ENCODE data around the gene SNX8.
"Not testable (repeated sequence)": the region's sequence is repeated elsewhere in the genome, so short reads cannot be mapped to it uniquely, and the experiment has no call there.

Gene SNX8

DNA sequence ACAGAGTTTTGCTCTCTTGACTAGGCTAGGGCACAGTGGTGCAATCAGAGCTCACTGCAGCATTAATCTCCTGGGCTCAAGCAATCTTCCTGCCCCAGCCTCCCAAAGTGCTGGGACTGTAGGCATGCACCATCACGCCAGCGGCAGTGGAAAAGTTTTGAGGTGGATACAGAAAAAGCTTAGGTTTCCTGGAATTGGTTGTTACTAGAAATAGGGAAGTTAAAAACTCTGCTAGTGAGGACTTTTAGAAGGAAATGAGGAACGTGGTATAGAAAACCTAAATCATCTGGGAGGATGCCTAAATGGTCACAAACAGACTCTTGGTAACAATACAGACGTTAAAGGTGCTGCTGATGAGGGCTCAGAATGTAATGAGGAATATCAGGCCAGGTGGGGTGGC is 10.9 kb upstream of the SNX8 start:
- Histone ChIP-seq H3K36me3 (ENCODE audit: insufficient read depth, low read length) (no peaks in the 10 kb centered on the region), H3K4me1 (ENCODE audit: control insufficient read depth, insufficient read depth, low read length, unreplicated experiment) (no peaks in the 10 kb centered on the region), H3K27ac (ENCODE audit: low read depth, low read length) (no peak overlapping the region)

DNA sequence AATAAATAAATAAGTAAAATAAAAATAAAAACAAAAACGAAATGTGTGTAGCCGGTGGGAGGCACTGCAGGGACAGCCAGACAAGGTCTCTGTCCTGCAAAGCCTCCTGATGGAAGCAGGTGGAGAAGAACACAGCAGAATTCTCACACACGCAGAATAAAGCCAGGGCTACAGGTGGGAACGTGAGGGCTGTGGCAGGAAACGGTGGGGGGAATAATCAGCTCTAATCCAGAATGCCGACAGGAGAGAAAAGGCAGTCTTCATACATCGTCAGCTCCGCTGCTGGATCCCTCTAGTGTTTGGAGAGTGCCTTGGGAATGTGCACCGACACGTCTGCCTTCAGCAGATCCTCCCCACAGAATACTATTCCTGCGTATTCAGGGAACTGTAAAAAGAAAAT is 6.8 kb upstream of the SNX8 start:
- H3K27ac ChIP-seq (ENCODE audit: low read depth, low read length): no peak overlapping the region
- H3K4me3 ChIP-seq (ENCODE audit: low read depth, low read length): no peak overlapping the region
- no peaks in the 10 kb centered on the region for H3K36me3 ChIP-seq (ENCODE audit: insufficient read depth, low read length)
- H3K4me1 ChIP-seq (ENCODE audit: control insufficient read depth, insufficient read depth, low read length, unreplicated experiment): no peaks in the 10 kb centered on the region
- no peaks in the 10 kb centered on the region for H3K27me3 ChIP-seq (ENCODE audit: insufficient read depth, low read length)
- no peak overlapping the region for H2AFZ ChIP-seq (ENCODE audit: low read length, unreplicated experiment)
- H3K79me2 ChIP-seq (ENCODE audit: control insufficient read depth, insufficient read depth, low read length, unreplicated experiment): no peaks in the 10 kb centered on the region

More for the DNA sequence above, 10.9 kb upstream of the SNX8 start:
- H2AFZ ChIP-seq (ENCODE audit: low read length, unreplicated experiment): no peak overlapping the region
- no peak overlapping the region for H3K4me3 ChIP-seq (ENCODE audit: low read depth, low read length)
- H3K27me3 ChIP-seq (ENCODE audit: insufficient read depth, low read length): no peaks in the 10 kb centered on the region
- H3K79me2 ChIP-seq (ENCODE audit: control insufficient read depth, insufficient read depth, low read length, unreplicated experiment): no peaks in the 10 kb centered on the region

DNA sequence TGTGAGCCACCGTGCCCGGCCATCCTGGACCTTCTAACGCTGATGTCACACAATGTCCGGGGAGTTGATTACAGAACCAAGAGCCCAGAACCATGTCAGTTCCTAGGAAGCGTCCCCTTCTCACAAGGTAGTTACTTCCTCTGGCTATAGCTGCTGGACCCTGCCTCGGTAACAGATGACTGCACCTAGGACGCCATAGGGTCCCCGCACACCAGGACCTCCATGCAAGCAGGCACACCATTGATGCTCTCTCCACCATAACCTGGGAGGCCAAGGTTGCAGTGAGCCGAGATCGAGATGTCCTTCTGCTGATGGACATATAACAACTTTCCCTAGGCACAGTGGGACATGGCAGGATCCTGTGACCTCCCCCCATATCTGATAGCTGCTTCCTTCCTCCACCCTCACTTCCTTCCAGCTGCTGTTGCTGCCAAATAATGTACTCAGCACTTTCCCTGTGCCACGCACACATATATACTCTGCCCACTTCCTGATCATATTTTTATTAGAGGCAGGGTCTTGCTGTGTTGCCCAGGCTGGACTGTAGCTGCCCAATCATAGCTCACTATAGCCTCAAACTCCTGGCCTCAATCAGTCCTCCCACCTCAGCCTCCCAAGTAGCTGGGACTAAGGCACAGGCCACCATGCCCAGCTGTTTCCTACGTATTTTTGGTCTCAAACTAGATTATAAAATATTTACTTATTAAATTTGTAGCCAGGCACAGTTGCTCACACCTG is 3.5 kb upstream of the SNX8 start:
- no peak overlapping the region for H3K4me3 ChIP-seq (ENCODE audit: low read depth, low read length)

DNA sequence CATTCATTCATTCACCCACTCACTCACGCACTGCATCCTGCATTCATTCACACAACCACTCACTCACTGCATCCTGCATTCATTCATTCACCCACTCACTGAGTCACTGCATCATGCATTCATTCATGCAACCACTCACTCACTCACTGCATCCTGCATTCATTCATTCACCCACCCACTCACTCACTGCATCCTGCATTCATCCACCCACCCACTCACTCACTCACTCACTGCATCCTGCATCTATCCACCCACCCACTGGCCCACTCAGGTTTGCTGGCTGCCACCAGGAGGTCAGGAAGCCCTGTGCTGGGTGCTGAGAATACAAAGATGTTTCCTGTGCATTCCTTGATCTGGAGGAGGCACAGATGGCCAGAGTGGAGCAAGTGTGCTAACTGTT is 2.3 kb upstream of the SNX8 start:
- H3K4me3 ChIP-seq (ENCODE audit: low read depth, low read length): no peak overlapping the region
- no peaks in the 10 kb centered on the region for H3K27me3 ChIP-seq (ENCODE audit: insufficient read depth, low read length)
- no peak overlapping the region for H2AFZ ChIP-seq (ENCODE audit: low read length, unreplicated experiment)
- H3K79me2 ChIP-seq (ENCODE audit: control insufficient read depth, insufficient read depth, low read length, unreplicated experiment): peaks cover 17% of the 10 kb centered on the region
- H3K36me3 ChIP-seq (ENCODE audit: insufficient read depth, low read length): no peaks in the 10 kb centered on the region
- no peak overlapping the region for H3K27ac ChIP-seq (ENCODE audit: low read depth, low read length)
- H3K4me1 ChIP-seq (ENCODE audit: control insufficient read depth, insufficient read depth, low read length, unreplicated experiment): no peaks in the 10 kb centered on the region

More for the DNA sequence above, 3.5 kb upstream of the SNX8 start:
- H3K27me3 ChIP-seq (ENCODE audit: insufficient read depth, low read length): no peaks in the 10 kb centered on the region
- no peaks in the 10 kb centered on the region for H3K36me3 ChIP-seq (ENCODE audit: insufficient read depth, low read length)
- H2AFZ ChIP-seq (ENCODE audit: low read length, unreplicated experiment): no peak overlapping the region
- H3K27ac ChIP-seq (ENCODE audit: low read depth, low read length): no peak overlapping the region
- H3K79me2 ChIP-seq (ENCODE audit: control insufficient read depth, insufficient read depth, low read length, unreplicated experiment): peaks cover 7% of the 10 kb centered on the region
- no peaks in the 10 kb centered on the region for H3K4me1 ChIP-seq (ENCODE audit: control insufficient read depth, insufficient read depth, low read length, unreplicated experiment)

DNA sequence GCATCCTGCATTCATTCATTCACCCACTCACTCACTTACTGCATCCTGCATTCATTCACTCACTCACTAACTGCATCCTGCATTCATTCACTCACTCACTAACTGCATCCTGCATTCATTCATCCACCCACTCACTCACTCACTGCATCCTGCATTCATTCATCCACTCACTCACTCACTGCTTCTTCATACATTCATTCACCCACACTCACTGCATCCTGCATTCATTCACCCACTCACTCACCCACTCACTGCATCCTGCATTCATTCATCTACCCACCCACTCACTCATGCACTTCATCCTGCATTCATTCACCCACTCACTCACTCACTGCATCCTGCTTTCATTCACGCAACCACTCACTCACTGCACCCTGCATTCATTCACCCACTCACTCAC is 1.5 kb upstream of the SNX8 start:
- no peaks in the 10 kb centered on the region for H3K36me3 ChIP-seq (ENCODE audit: insufficient read depth, low read length)
- H3K4me3 ChIP-seq (ENCODE audit: low read depth, low read length): no peak overlapping the region
- peaks cover 19% of the 10 kb centered on the region for H3K79me2 ChIP-seq (ENCODE audit: control insufficient read depth, insufficient read depth, low read length, unreplicated experiment)
- no peaks in the 10 kb centered on the region for H3K4me1 ChIP-seq (ENCODE audit: control insufficient read depth, insufficient read depth, low read length, unreplicated experiment)
- H2AFZ ChIP-seq (ENCODE audit: low read length, unreplicated experiment): no peak overlapping the region
- H3K27ac ChIP-seq (ENCODE audit: low read depth, low read length): no peak overlapping the region
- no peaks in the 10 kb centered on the region for H3K27me3 ChIP-seq (ENCODE audit: insufficient read depth, low read length)

DNA sequence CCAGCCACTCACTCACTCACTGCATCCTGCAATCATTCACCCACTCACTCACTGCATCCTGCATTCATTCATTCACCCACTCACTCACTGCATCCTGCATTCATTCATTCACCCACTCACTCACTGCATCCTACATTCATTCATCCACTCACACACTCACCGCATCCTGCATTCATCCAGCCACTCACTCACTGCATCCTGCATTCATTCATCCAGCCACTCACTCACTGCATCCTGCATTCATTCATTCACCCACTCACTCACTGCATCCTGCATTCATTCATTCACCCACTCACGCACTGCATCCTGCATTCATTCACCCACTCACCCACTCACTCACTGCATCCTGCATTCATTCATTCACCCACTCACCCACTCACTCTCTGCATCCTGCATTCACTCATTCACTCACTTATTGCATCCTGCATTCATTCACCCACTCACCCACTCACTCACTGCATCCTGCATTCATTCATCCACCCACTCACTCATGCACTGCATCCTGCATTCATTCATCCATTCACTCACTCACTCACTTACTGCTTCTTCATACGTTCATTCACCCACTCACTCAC is 802 bp upstream of the SNX8 start:
- H3K36me3 ChIP-seq (ENCODE audit: insufficient read depth, low read length); H3K27me3 ChIP-seq (ENCODE audit: insufficient read depth, low read length); H3K4me1 ChIP-seq (ENCODE audit: control insufficient read depth, insufficient read depth, low read length, unreplicated experiment); H3K27ac ChIP-seq (ENCODE audit: low read depth, low read length): not testable (repeated sequence)
- peak overlapping the region; percentile 90 for H3K4me3 ChIP-seq (ENCODE audit: low read depth, low read length)
- peak overlapping the region; percentile 22 for H2AFZ ChIP-seq (ENCODE audit: low read length, unreplicated experiment)
- H3K79me2 ChIP-seq (ENCODE audit: control insufficient read depth, insufficient read depth, low read length, unreplicated experiment): peaks cover 23% of the 10 kb centered on the region

DNA sequence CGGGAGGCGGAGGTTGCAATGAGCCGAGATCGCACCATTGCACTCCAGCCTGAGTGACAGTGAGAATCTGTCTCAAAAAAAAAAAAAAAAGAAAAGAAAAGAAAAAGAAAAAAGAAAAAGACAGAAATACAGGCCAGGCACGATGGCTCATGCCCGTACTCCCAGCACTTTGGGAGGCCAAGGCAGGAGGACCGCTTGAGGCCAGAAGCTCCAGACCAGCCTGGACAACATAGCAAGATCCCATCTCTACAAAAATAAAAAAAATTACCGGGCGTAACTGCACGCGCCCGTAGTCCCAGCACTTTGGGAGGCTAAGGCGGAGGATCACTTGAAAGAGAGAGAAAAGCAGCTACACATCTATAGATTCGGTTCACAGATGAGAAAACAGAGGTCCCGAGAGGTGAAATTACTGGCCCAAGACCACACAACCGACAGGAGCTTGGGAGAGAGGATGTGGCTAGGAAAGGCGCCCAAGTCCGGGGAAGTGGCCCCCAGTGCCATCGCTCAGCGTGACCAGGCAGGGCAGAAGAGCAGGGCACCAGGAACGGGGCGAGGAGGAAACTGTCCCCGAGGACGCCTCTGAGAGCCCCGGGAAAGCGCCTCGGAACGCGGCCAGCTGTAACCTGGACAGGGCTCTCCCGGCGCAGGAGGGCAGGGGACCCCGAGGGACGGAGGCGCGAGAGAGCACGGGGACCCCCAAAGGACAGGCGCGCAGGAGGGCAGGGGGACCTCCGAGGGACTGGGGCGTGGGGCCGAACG is 612 bp downstream of the SNX8 start:
- H2AFZ ChIP-seq (ENCODE audit: low read length, unreplicated experiment): peak overlapping the region; percentile 70
- H3K36me3 ChIP-seq (ENCODE audit: insufficient read depth, low read length): no peaks in the 10 kb centered on the region
- H3K4me3 ChIP-seq (ENCODE audit: low read depth, low read length): peak overlapping the region; percentile 90
- H3K27me3 ChIP-seq (ENCODE audit: insufficient read depth, low read length): no peaks in the 10 kb centered on the region
- H3K27ac ChIP-seq (ENCODE audit: low read depth, low read length): peak overlapping the region; percentile 41; the same call in 1 of the 2 replicates
- H3K79me2 ChIP-seq (ENCODE audit: control insufficient read depth, insufficient read depth, low read length, unreplicated experiment): peaks cover 28% of the 10 kb centered on the region
- H3K4me1 ChIP-seq (ENCODE audit: control insufficient read depth, insufficient read depth, low read length, unreplicated experiment): no peaks in the 10 kb centered on the region

DNA sequence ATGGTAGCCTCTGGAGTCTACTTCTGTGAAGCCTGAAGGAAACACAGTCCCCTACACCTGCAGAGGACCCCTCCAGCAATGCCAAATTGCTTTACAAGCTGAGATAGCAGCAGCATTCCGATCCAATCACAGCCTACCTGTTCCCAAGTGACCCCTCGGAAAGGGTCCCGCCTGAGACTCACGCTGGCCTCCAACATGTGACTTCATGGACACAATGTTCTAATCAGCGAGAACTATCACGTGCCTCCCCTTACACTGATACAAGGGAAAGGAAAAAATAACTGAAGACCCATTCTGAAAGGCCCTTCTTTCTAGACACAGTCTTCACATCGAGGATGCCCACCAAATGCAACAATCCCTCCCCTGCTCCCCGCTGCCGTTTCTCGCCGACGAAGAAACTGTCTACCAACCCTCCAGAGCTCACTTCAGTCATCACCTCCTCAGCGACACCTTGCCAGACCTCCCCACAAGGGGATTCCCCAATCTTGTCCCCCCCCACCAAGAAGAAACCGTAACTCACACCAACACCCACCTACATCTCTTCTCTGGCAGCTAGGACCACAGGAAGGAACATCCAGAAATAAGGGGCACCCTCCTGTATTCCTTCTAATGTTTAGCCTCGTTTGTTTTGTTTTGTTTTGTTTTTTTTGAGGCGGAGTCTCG is 1.8 kb downstream of the SNX8 start:
- no peak overlapping the region for H2AFZ ChIP-seq (ENCODE audit: low read length, unreplicated experiment)
- H3K27me3 ChIP-seq (ENCODE audit: insufficient read depth, low read length): no peaks in the 10 kb centered on the region
- no peaks in the 10 kb centered on the region for H3K36me3 ChIP-seq (ENCODE audit: insufficient read depth, low read length)
- H3K79me2 ChIP-seq (ENCODE audit: control insufficient read depth, insufficient read depth, low read length, unreplicated experiment): peaks cover 32% of the 10 kb centered on the region
- H3K4me1 ChIP-seq (ENCODE audit: control insufficient read depth, insufficient read depth, low read length, unreplicated experiment): no peaks in the 10 kb centered on the region
- no peak overlapping the region for H3K4me3 ChIP-seq (ENCODE audit: low read depth, low read length)
- no peak overlapping the region for H3K27ac ChIP-seq (ENCODE audit: low read depth, low read length)

DNA sequence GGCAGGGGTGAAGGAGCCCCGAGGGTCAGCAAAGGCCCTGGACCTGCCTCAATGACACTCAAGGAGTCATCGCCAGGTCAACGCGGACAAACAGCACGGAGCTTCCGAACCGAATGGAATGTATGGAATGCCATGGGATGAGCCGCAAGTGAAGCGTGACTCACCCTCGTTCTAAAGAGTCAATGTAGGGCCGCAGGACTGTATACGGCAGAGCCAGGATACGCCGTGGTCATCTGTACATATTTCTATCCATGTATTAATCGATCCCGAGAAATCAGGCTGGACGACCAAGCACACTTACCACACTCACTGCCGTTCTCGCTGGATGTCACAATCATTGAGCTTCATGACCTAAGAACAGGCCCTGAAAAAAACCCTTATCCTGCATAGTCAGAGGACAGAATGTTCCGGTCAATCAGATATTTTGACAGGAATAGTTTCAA is 4.3 kb downstream of the SNX8 start:
- Histone ChIP-seq H3K4me3 (ENCODE audit: low read depth, low read length) (no peak overlapping the region), H3K79me2 (ENCODE audit: control insufficient read depth, insufficient read depth, low read length, unreplicated experiment) (peaks cover 35% of the 10 kb centered on the region), H3K27me3 (ENCODE audit: insufficient read depth, low read length) (no peaks in the 10 kb centered on the region), H2AFZ (ENCODE audit: low read length, unreplicated experiment) (no peak overlapping the region), H3K4me1 (ENCODE audit: control insufficient read depth, insufficient read depth, low read length, unreplicated experiment) (no peaks in the 10 kb centered on the region), H3K36me3 (ENCODE audit: insufficient read depth, low read length) (no peaks in the 10 kb centered on the region), H3K27ac (ENCODE audit: low read depth, low read length) (no peak overlapping the region; the same call in 1 of the 2 replicates)

DNA sequence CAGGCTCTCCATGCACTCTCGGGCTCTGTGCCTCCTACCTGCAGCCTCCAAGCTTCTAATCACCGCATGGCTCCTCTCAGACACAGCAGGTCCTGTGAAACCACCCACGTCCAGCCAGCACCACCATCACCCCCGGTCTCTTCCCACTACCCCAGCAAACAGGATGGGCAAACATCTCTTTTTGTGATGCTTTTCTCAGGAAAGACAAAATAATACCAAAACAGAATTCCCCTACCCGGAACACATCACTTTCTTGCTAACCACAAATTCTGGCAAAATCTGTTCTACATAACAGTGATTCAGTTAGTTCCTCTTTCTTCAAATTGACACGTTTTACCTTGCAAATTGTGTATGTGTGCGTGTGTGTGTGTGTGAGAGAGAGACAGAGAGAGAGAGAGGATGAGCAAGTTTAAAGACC is 6.5 kb downstream of the SNX8 start:
- Histone ChIP-seq H3K36me3 (ENCODE audit: insufficient read depth, low read length) (no peaks in the 10 kb centered on the region), H3K4me3 (ENCODE audit: low read depth, low read length) (no peak overlapping the region), H3K4me1 (ENCODE audit: control insufficient read depth, insufficient read depth, low read length, unreplicated experiment) (no peaks in the 10 kb centered on the region), H3K27ac (ENCODE audit: low read depth, low read length) (no peak overlapping the region), H3K27me3 (ENCODE audit: insufficient read depth, low read length) (no peaks in the 10 kb centered on the region), H2AFZ (ENCODE audit: low read length, unreplicated experiment) (no peak overlapping the region), H3K79me2 (ENCODE audit: control insufficient read depth, insufficient read depth, low read length, unreplicated experiment) (peaks cover 33% of the 10 kb centered on the region)
